Mesenchymal stem cell (in vitro differentiated cells and primary cell): ENCODE measurements around the gene DLL1.

ENCODE experiments used
- DNase-seq: peaks from one replicate; pipeline ENCODE4 v3.0.0-alpha.2; 2013
- H2AFZ ChIP-seq: one replicate; pipeline ENCODE4 v1.6.1; 2013; ENCODE audit warnings: low read depth, mild to moderate bottlenecking, control low read depth, inconsistent platforms, low read length, moderate library complexity
- H2AK5ac ChIP-seq: 2 replicates; pipeline ENCODE4 v1.6.1; 2013; ENCODE audit warnings: low read length, moderate library complexity, mild to moderate bottlenecking, inconsistent platforms; ENCODE audit not compliant: severe bottlenecking
- H2BK120ac ChIP-seq: one replicate; pipeline ENCODE4 v1.6.1; 2013; ENCODE audit warnings: low read depth, mild to moderate bottlenecking, inconsistent platforms, low read length, moderate library complexity
- H2BK12ac ChIP-seq, 2 experiments: one replicate each; pipeline ENCODE4 v1.6.1; 2013; ENCODE audit warnings: inconsistent platforms in 2 of 2, low read length in 2 of 2, mild to moderate bottlenecking in 2 of 2, moderate library complexity in 2 of 2, control low read depth in 1 of 2
- H2BK15ac ChIP-seq: one replicate; pipeline ENCODE4 v1.6.1; 2013; ENCODE audit warnings: mild to moderate bottlenecking, low read depth, inconsistent platforms; ENCODE audit not compliant: poor library complexity, severe bottlenecking
- H2BK5ac ChIP-seq: 2 replicates; pipeline ENCODE4 v1.6.1; 2013; ENCODE audit warnings: low read depth, mild to moderate bottlenecking, low read length, control low read depth, inconsistent platforms; ENCODE audit not compliant: poor library complexity, severe bottlenecking
- H3K14ac ChIP-seq, 2 experiments: one replicate each; pipeline ENCODE4 v1.6.1; 2013; ENCODE audit warnings: inconsistent platforms in 2 of 2, low read length in 2 of 2, control low read depth in 1 of 2, mild to moderate bottlenecking in 1 of 2, moderate library complexity in 1 of 2
- H3K18ac ChIP-seq, 2 experiments: one replicate each; pipeline ENCODE4 v1.6.1; 2013; ENCODE audit warnings: inconsistent platforms in 2 of 2, low read length in 2 of 2, control low read depth in 1 of 2, low read depth in 1 of 2, mild to moderate bottlenecking in 1 of 2
- H3K23ac ChIP-seq, 2 experiments: one replicate each; pipeline ENCODE4 v1.6.1; 2013; ENCODE audit warnings: inconsistent platforms in 2 of 2, low read length in 2 of 2, mild to moderate bottlenecking in 2 of 2, moderate library complexity in 2 of 2, control low read depth in 1 of 2
- H3K27ac ChIP-seq: 2 replicates; pipeline ENCODE4 v1.5.1; 2013; ENCODE audit warnings: mild to moderate bottlenecking, moderate library complexity, low read length, control low read depth, inconsistent platforms; ENCODE audit not compliant: poor library complexity, severe bottlenecking
- H3K27me3 ChIP-seq, 2 experiments: 2 replicates each; pipeline versions ENCODE4 v1.6.1 to v1.7.0; 2013; ENCODE audit warnings: low read length in 2 of 2, mild to moderate bottlenecking in 2 of 2, moderate library complexity in 2 of 2, control low read depth in 1 of 2, inconsistent platforms in 1 of 2; ENCODE audit not compliant: control insufficient read depth in 1 of 2, insufficient read depth in 1 of 2
- H3K36me3 ChIP-seq, 2 experiments: 2 replicates each; pipeline versions ENCODE4 v1.6.1 to v1.7.0; 2013; ENCODE audit warnings: low read length in 2 of 2, control low read depth in 1 of 2, inconsistent platforms in 1 of 2, low read depth in 1 of 2, mild to moderate bottlenecking in 1 of 2; ENCODE audit not compliant: insufficient read depth in 2 of 2, control insufficient read depth in 1 of 2
- H3K4ac ChIP-seq, 2 experiments: one replicate each; pipeline ENCODE4 v1.6.1; 2013; ENCODE audit warnings: inconsistent platforms in 2 of 2, low read length in 2 of 2, mild to moderate bottlenecking in 2 of 2, moderate library complexity in 2 of 2, control low read depth in 1 of 2, low read depth in 1 of 2
- H3K4me1 ChIP-seq: 2 replicates; pipeline ENCODE4 v1.6.1; 2013; ENCODE audit warnings: low read depth, low read length, control low read depth; ENCODE audit not compliant: control insufficient read depth, insufficient read depth
- H3K4me2 ChIP-seq: 2 replicates; pipeline ENCODE4 v1.6.1; 2013; ENCODE audit warnings: low read length, mild to moderate bottlenecking, inconsistent platforms; ENCODE audit not compliant: poor library complexity, severe bottlenecking
- H3K4me3 ChIP-seq, 2 experiments: 2 replicates each; pipeline versions ENCODE4 v1.5.1 to v1.7.0; 2013; ENCODE audit warnings: low read length in 2 of 2, mild to moderate bottlenecking in 2 of 2, control low read depth in 1 of 2, low read depth in 1 of 2; ENCODE audit not compliant: insufficient read depth in 1 of 2
- H3K79me1 ChIP-seq: replicated peaks from 2 replicates; pipeline ENCODE4 v1.6.1; 2013; ENCODE audit warnings: mild to moderate bottlenecking, control low read depth, low read length, inconsistent platforms; ENCODE audit not compliant: poor library complexity, severe bottlenecking
- H3K9ac ChIP-seq: 2 replicates; pipeline ENCODE4 v1.7.0; 2013; ENCODE audit warnings: mild to moderate bottlenecking, low read length, moderate library complexity
- H3K9me3 ChIP-seq: 2 replicates; pipeline ENCODE4 v1.7.0; 2013; ENCODE audit warnings: mild to moderate bottlenecking, low read length; ENCODE audit not compliant: control insufficient read depth
- H4K8ac ChIP-seq: one replicate; pipeline ENCODE4 v1.6.1; 2013; ENCODE audit warnings: inconsistent platforms, mild to moderate bottlenecking, low read length, moderate library complexity
- H4K91ac ChIP-seq: one replicate; pipeline ENCODE4 v1.6.1; 2013; ENCODE audit warnings: mild to moderate bottlenecking, low read length, inconsistent platforms
- WGBS: methylation state at CpG from one replicate; pipeline ENCODE4 v1.1.7; 2013; ENCODE audit warnings: mixed read lengths; 5-methylcytosine and 5-hydroxymethylcytosine counted together

The DLL1 gene

GRCh38 chr6:170291271-170292110 lies 613 bp upstream of the DLL1 start:
- H2AK5ac ChIP-seq = no peak overlapping the region
- no peak overlapping the region for H3K9ac ChIP-seq
- H4K8ac ChIP-seq = peak overlapping the region; percentile 47
- H3K23ac ChIP-seq = peak overlapping the region in 1 of 2 experiments; percentile 68
- DNase-seq = no peak
- H3K4me2 ChIP-seq = peak overlapping the region; percentile 84
- H3K4ac ChIP-seq = no peak overlapping the region
- H2BK12ac ChIP-seq = no peak overlapping the region
- H3K79me1 ChIP-seq = no peaks in the 10 kb centered on the region
- H3K36me3 ChIP-seq = no peaks in the 10 kb centered on the region
- no peak overlapping the region for H3K14ac ChIP-seq
- H2BK15ac ChIP-seq = peak overlapping the region; percentile 61
- H3K27ac ChIP-seq = no peak overlapping the region
- no peak overlapping the region for H4K91ac ChIP-seq
- 1% methylated on average over 36 of the region's 87 CpGs for WGBS
- no peaks in the 10 kb centered on the region for H3K9me3 ChIP-seq
- H2AFZ ChIP-seq = no peak overlapping the region
- H3K4me3 ChIP-seq = peak overlapping the region; percentile 47 to 68
- no peak overlapping the region for H2BK120ac ChIP-seq
- H3K18ac ChIP-seq = no peak overlapping the region
- H3K4me1 ChIP-seq = peaks cover 53% of the 10 kb centered on the region
- peaks cover 75 to 86% of the 10 kb centered on the region in 2 experiments for H3K27me3 ChIP-seq
- no peak overlapping the region for H2BK5ac ChIP-seq

- peaks cover 82 to 85% of the 10 kb centered on the region in 2 experiments for H3K27me3 ChIP-seq
- no peak overlapping the region for H2BK5ac ChIP-seq
- no peaks in the 10 kb centered on the region for H3K9me3 ChIP-seq
- peak overlapping the region in 1 of 2 experiments; percentile 63 for H3K14ac ChIP-seq
- peak overlapping the region; percentile 59 to 85 for H3K4me3 ChIP-seq
- peak overlapping the region in 1 of 2 experiments; percentile 77 for H3K23ac ChIP-seq
- no peak overlapping the region for H3K18ac ChIP-seq
- H2BK120ac ChIP-seq = no peak overlapping the region
- peak overlapping the region; percentile 71 for H3K9ac ChIP-seq
- H2AFZ ChIP-seq = peak overlapping the region; percentile 60
- H4K91ac ChIP-seq = no peak overlapping the region
- H3K4me2 ChIP-seq = peak overlapping the region; percentile 97
- no peak overlapping the region for H2AK5ac ChIP-seq
- peak overlapping the region; percentile 21 for H4K8ac ChIP-seq
- H2BK12ac ChIP-seq = no peak overlapping the region
- H3K4ac ChIP-seq = no peak overlapping the region
- peaks cover 38% of the 10 kb centered on the region for H3K4me1 ChIP-seq
- WGBS = under 1% methylated on average over 41 of the region's 41 CpGs
- no peaks in the 10 kb centered on the region for H3K79me1 ChIP-seq
- H2BK15ac ChIP-seq = no peak overlapping the region
- no peak overlapping the region for H3K27ac ChIP-seq
- DNase-seq = no peak
- peaks cover 0 to 4% of the 10 kb centered on the region in 2 experiments for H3K36me3 ChIP-seq
These were observed 955 bp downstream of the DLL1 start for GRCh38 chr6:170289951-170290295.

- peaks cover 0 to 8% of the 10 kb centered on the region in 2 experiments for H3K36me3 ChIP-seq
- H3K27me3 ChIP-seq = peaks cover 81% of the 10 kb centered on the region in 2 experiments
- H3K9me3 ChIP-seq = no peaks in the 10 kb centered on the region
- H3K9ac ChIP-seq = peak overlapping the region; percentile 18
- no peak overlapping the region for H3K4ac ChIP-seq
- H2AK5ac ChIP-seq = no peak overlapping the region
- no peak overlapping the region for H4K8ac ChIP-seq
- peak overlapping the region; percentile 59 to 85 for H3K4me3 ChIP-seq
- H2BK5ac ChIP-seq = no peak overlapping the region
- H2AFZ ChIP-seq = no peak overlapping the region
- peaks cover 38% of the 10 kb centered on the region for H3K4me1 ChIP-seq
- peak overlapping the region; percentile 97 for H3K4me2 ChIP-seq
- no peak overlapping the region for H3K27ac ChIP-seq
- H2BK12ac ChIP-seq = no peak overlapping the region
- no peak overlapping the region for H4K91ac ChIP-seq
- peak overlapping the region in 1 of 2 experiments; percentile 45 for H3K14ac ChIP-seq
- H3K79me1 ChIP-seq = no peaks in the 10 kb centered on the region
- 1% methylated on average over 57 of the region's 85 CpGs for WGBS
- no peak for DNase-seq
- H3K18ac ChIP-seq = peak overlapping the region in 1 of 2 experiments; percentile 53
- H2BK15ac ChIP-seq = no peak overlapping the region
- no peak overlapping the region for H2BK120ac ChIP-seq
- H3K23ac ChIP-seq = peak overlapping the region in 1 of 2 experiments; percentile 91
These were observed 1.5 kb downstream of the DLL1 start for GRCh38 chr6:170289180-170289931.

- Histone ChIP-seq H3K27me3 (peaks cover 75 to 77% of the 10 kb centered on the region in 2 experiments), H3K4me3 (peak overlapping the region in 1 of 2 experiments; percentile 85), H3K18ac (no peak overlapping the region), H3K4ac (no peak overlapping the region), H2AK5ac (no peak overlapping the region), H3K23ac (no peak overlapping the region), H2BK12ac (no peak overlapping the region), H3K79me1 (no peaks in the 10 kb centered on the region), H2BK120ac (no peak overlapping the region), H3K9me3 (no peaks in the 10 kb centered on the region), H3K4me1 (peaks cover 38% of the 10 kb centered on the region), H3K4me2 (peak overlapping the region; percentile 97), H4K8ac (no peak overlapping the region), H3K14ac (no peak overlapping the region), H3K9ac (no peak overlapping the region), H4K91ac (no peak overlapping the region), H2BK5ac (no peak overlapping the region), H3K36me3 (peaks cover 0 to 8% of the 10 kb centered on the region in 2 experiments), H2AFZ (no peak overlapping the region), H2BK15ac (no peak overlapping the region), H3K27ac (no peak overlapping the region)
- 7% methylated on average over 15 of the region's 16 CpGs for WGBS
- DNase-seq = no peak
These were observed 2.1 kb downstream of the DLL1 start for GRCh38 chr6:170288852-170289179.
